ENCODE results near the gene BCAM. TPM values are rescaled to one million over a fixed set of nuclear protein-coding genes. Genes with fewer than 3 reads are reported as not detected.

Gene BCAM
- total and polyA plus RNA-seq, 10 of the 15 experiments (the other 5 are each of a cell fraction or from before 2014, with no cell fraction given) = 0.10 to 0.64 TPM; not detected in 8

DNA sequence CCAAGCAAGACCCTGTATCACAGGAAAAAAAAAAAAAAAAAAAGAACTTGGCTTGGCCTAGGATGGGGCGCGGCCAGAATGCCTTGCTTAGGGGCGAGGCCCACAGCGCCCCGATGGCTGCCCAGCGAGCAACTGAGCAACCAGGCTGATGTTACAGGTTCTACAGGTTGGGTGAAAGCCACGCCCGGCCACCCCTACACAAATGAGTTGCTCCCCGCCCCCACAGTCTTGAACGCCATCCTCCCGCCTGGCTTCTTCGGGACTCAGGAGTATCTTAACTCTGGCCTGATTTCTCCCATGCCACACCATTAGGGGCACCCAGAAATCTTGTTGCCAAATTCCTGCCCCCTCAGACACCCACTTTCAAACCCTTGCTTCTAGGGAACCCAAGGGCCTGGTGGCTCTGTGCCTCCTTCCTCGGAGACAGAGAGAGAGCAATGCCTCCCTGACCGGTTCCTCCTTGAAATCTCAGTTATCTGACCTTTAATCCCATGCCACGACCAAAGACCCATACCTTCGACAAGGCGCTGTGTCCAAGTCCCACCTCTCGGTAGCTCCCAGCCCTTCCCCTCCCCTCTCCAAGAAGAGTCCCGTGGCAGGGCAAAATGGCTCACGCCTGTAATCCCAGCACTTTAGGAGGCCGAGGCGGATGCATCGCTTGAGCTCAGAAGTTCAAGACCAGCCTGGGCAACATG is 32.4 kb upstream of the BCAM start:
- no TSS peak for BruUV-seq (replicated peaks)
- in situ Hi-C loops (cut with MboI) = no loop called here
- no peaks in the 10 kb centered on the region for H3K79me2 ChIP-seq (ENCODE audit: control insufficient read depth, insufficient read depth, low read length)
- H3K36me3 ChIP-seq (ENCODE audit: control insufficient read depth in 2 of 2, insufficient read depth in 2 of 2, low read length in 1 of 2) = no peaks in the 10 kb centered on the region
- H3K4me3 ChIP-seq = no peak overlapping the region
- no peak for DNase-seq (ENCODE audit: low read depth, low spot score)
- no peak overlapping the region for H3K9ac ChIP-seq (ENCODE audit: control insufficient read depth, insufficient read depth, low read length)
- H2AFZ ChIP-seq (ENCODE audit: control insufficient read depth, low read depth, low read length) = no peak overlapping the region
- no peaks in the 10 kb centered on the region for H3K27me3 ChIP-seq (replicated peaks in 1 of 2; ENCODE audit: control insufficient read depth in 2 of 2, insufficient read depth in 2 of 2, low read length in 1 of 2)
- no peak for FAIRE-seq
- RAD21 ChIA-PET (ENCODE audit: unreplicated experiment) = no interaction called here
- SMC1A ChIA-PET (ENCODE audit: uncharacterized antibody, unreplicated experiment) = interaction anchor here (1.2 kb wide), 1 partner anchor 88 kb away, joined by 4 read pairs; no protein-coding TSS in a partner anchor
- H3K4me2 ChIP-seq (ENCODE audit: control insufficient read depth, insufficient read depth) = no peak overlapping the region
- TF ChIP-seq, protein P1, sequence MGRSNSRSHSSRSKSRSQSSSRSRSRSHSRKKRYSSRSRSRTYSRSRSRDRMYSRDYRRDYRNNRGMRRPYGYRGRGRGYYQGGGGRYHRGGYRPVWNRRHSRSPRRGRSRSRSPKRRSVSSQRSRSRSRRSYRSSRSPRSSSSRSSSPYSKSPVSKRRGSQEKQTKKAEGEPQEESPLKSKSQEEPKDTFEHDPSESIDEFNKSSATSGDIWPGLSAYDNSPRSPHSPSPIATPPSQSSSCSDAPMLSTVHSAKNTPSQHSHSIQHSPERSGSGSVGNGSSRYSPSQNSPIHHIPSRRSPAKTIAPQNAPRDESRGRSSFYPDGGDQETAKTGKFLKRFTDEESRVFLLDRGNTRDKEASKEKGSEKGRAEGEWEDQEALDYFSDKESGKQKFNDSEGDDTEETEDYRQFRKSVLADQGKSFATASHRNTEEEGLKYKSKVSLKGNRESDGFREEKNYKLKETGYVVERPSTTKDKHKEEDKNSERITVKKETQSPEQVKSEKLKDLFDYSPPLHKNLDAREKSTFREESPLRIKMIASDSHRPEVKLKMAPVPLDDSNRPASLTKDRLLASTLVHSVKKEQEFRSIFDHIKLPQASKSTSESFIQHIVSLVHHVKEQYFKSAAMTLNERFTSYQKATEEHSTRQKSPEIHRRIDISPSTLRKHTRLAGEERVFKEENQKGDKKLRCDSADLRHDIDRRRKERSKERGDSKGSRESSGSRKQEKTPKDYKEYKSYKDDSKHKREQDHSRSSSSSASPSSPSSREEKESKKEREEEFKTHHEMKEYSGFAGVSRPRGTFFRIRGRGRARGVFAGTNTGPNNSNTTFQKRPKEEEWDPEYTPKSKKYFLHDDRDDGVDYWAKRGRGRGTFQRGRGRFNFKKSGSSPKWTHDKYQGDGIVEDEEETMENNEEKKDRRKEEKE (IDR thresholded peaks at IDR 0.05) = no peak
- TF ChIP-seq POLR2A (IDR thresholded peaks at IDR 0.05; ENCODE audit: low read depth, low read length) (no peak), JUNB (IDR thresholded peaks at IDR 0.05) (no peak), MTA2 (IDR thresholded peaks at IDR 0.05; ENCODE audit: low read depth) (no peak), EP300 (IDR thresholded peaks at IDR 0.05; ENCODE audit: borderline replicate concordance in 1 of 2, control insufficient read depth in 1 of 2, low read depth in 2 of 2, low read length in 2 of 2) (no peak), NFYA (IDR thresholded peaks at IDR 0.05; ENCODE audit: borderline replicate concordance, low read depth, low read length) (no peak)
- TF ChIP-seq, protein P2, sequence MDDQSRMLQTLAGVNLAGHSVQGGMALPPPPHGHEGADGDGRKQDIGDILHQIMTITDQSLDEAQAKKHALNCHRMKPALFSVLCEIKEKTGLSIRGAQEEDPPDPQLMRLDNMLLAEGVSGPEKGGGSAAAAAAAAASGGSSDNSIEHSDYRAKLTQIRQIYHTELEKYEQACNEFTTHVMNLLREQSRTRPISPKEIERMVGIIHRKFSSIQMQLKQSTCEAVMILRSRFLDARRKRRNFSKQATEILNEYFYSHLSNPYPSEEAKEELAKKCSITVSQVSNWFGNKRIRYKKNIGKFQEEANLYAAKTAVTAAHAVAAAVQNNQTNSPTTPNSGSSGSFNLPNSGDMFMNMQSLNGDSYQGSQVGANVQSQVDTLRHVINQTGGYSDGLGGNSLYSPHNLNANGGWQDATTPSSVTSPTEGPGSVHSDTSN (IDR thresholded peaks at IDR 0.05; ENCODE audit: insufficient replicate concordance, low read depth, low read length) = no peak
- H3K4me1 ChIP-seq (ENCODE audit: control insufficient read depth, insufficient read depth, low read length) = no peaks in the 10 kb centered on the region
- no peaks in the 10 kb centered on the region for H4K20me1 ChIP-seq (ENCODE audit: control insufficient read depth, insufficient read depth)
- CTCF ChIA-PET = interaction anchor here (2.2 to 15.6 kb wide), 3 partner anchors 8 to 85 kb away, joined by 14 to 513 read pairs (median 155); no protein-coding TSS in a partner anchor
- ATAC-seq = no peak
- H3K9me3 ChIP-seq (replicated peaks; ENCODE audit: control insufficient read depth, insufficient read depth, low read length) = no peaks in the 10 kb centered on the region
- POLR2A ChIA-PET = no interaction called here
- 56% methylated on average over 23 of the region's 23 CpGs for WGBS (ENCODE audit: insufficient coverage, insufficient replicate concordance, low lambda C conversion rate, missing lambda C conversion rate)
- intact Hi-C loops (cut with micrococcal nuclease; ENCODE audit: unreplicated experiment) = loop anchor here (10.0 kb wide), 1 partner anchor 122 kb away; no protein-coding TSS in a partner anchor
- no peak overlapping the region for H3K27ac ChIP-seq (ENCODE audit: control insufficient read depth, insufficient read depth)
